ENCODE results near the gene IQUB. TPM values are rescaled to one million over a fixed set of nuclear protein-coding genes. Genes with fewer than 3 reads are reported as not detected.

The IQUB gene
- total RNA-seq, 4 donors from 2014 or later = 0.94 to 18.5 (median 7.2) TPM

DNA sequence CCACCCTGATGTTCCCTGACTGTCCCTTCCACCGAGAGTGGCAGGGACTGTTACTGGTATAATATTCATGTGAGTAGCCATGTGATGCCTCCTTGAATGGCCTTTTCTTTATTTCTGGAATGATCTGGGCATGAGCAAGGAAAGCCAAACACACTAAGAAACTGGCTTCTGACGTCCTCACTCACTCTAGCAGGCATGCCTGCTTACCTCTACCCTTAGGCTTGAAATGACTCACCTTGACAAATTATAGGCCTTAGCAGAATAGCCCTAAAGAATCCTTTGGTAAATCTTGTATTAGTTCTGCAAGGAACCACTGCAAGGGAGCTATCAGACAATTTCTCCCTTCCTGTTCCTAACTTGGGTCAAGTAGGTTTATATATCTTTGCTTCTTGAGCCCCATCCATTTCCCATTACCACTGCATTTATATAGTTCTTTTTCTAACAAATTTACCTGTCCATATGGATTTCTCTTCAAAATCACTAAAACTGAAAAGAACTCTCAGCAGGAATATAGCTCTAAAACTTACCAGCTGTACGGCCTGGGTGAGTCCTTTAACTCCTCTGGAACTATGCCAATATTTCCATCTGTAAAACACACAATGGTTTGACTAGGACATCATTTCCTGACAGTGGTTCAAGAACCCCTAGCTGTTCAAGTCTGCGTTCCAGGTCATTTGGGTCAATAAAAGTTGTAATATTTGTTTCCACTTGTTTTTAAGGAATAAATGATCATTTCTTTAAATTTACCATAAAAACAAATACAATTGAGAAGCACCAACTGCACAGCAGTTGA lies 36.2 kb upstream of the IQUB start:
- Histone ChIP-seq H3K36me3 (no peaks in the 10 kb centered on the region), H3K4me3 (no peak overlapping the region), H3K27ac (no peak overlapping the region), H3K27me3 (no peaks in the 10 kb centered on the region), H3K4me1 (no peaks in the 10 kb centered on the region), H3K9me3 (no peaks in the 10 kb centered on the region)
- ATAC-seq = no peak
- 40% methylated on average over 2 to 3 of the region's 4 CpGs for WGBS, 2 donors (ENCODE audit: low coverage in 1 of 2)
- TF ChIP-seq CTCF (IDR thresholded peaks at IDR 0.05) (no peak), EP300 (IDR thresholded peaks at IDR 0.05) (no peak), POLR2A (IDR thresholded peaks at IDR 0.05) (no peak), POLR2AphosphoS5 (IDR thresholded peaks at IDR 0.05) (no peak)

- no peak overlapping the region for H3K27ac ChIP-seq
- H3K36me3 ChIP-seq = no peaks in the 10 kb centered on the region
- H3K4me3 ChIP-seq = no peak overlapping the region
- H3K9me3 ChIP-seq = no peaks in the 10 kb centered on the region
- WGBS, 2 donors (ENCODE audit: low coverage in 1 of 2) = 42% methylated on average over 2 of the region's 2 CpGs
- no peak for TF ChIP-seq POLR2AphosphoS5 (IDR thresholded peaks at IDR 0.05)
- no peak for TF ChIP-seq EP300 (IDR thresholded peaks at IDR 0.05)
- TF ChIP-seq POLR2A (IDR thresholded peaks at IDR 0.05) = no peak
- TF ChIP-seq CTCF (IDR thresholded peaks at IDR 0.05) = no peak
- ATAC-seq = no peak
- no peaks in the 10 kb centered on the region for H3K4me1 ChIP-seq
- H3K27me3 ChIP-seq = no peaks in the 10 kb centered on the region
Observed at GRCh38 chr7:123569352-123570010, 35.1 kb upstream of the IQUB start.

GRCh38 chr7:123562121-123562520 lies 27.7 kb upstream of the IQUB start:
- Histone ChIP-seq H3K4me1 (peaks cover 0 to 5% (median 0%) of the 10 kb centered on the region in 3 donors), H3K9me3 (no peaks in the 10 kb centered on the region), H3K36me3 (no peaks in the 10 kb centered on the region), H3K27me3 (no peaks in the 10 kb centered on the region), H3K27ac (no peak overlapping the region), H3K4me3 (no peak overlapping the region)
- ATAC-seq = no peak
- TF ChIP-seq CTCF (IDR thresholded peaks at IDR 0.05) = no peak
- no peak for TF ChIP-seq POLR2AphosphoS5 (IDR thresholded peaks at IDR 0.05)
- no peak for TF ChIP-seq POLR2A (IDR thresholded peaks at IDR 0.05)
- no peak for TF ChIP-seq EP300 (IDR thresholded peaks at IDR 0.05)

DNA sequence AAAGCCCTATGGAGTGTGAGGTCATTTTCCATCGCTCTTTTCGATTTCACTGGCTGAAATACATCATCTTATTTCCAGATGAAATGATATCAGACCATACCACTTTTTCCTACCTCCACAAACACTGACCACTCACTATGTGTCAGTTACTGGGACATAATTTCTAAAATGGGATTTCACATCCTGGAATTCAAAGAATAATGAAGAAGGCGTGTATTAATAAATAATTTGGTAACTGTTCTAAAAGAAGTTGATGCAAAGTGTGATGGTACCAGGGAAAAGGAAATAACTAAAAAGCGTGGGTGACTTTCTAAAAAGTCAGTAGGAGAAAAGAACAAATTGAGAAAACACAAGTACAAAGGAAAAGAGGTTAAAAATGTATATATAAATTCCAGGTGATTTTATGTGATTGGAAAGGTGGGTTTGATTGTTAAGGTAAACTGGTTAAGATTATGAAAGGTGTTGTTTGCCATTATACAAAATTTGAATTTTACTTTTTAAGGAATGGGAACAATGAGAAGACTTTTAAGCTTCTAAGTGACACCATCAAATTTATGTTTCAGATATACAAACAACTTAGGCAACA lies 24.0 kb upstream of the IQUB start:
- TF ChIP-seq POLR2AphosphoS5 (IDR thresholded peaks at IDR 0.05) (no peak), EP300 (IDR thresholded peaks at IDR 0.05) (no peak), CTCF (IDR thresholded peaks at IDR 0.05) (no peak), POLR2A (IDR thresholded peaks at IDR 0.05) (no peak)
- WGBS, 2 donors (ENCODE audit: low coverage in 1 of 2) = 14 to 30% methylated on average over 4 of the region's 4 CpGs

More for the DNA sequence above, 24.0 kb upstream of the IQUB start:
- Histone ChIP-seq H3K36me3 (peaks cover 0 to 4% of the 10 kb centered on the region in 2 donors), H3K4me3 (peak overlapping the region; percentile 75 to 81), H3K27ac (peak overlapping the region; percentile 89 to 98 (median 92)), H3K4me1 (peaks cover 11 to 42% (median 17%) of the 10 kb centered on the region in 3 donors), H3K9me3 (no peaks in the 10 kb centered on the region), H3K27me3 (no peaks in the 10 kb centered on the region)
- ATAC-seq = no peak
